ENCODE measurements around the gene CDRT15.

The CDRT15 gene

DNA sequence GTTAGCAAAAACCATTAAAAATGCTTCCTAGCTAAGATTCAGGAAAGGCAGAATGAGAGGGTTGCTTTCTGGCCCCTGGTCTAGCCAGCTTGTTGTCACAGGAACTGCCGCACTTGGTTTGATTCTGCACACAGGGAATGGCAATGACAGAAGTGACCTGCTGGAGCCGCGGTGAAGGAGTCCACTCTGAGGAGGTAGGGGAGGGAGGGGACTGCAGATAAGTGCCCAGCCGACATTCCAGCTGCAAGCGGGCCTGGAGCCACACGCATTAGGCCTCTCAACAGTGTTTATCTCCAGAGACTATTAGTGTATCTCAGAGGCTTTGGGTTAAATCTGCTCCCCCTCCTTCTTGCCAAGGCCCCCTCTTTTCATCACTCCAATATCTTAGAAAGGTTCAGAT lies 38.6 kb downstream of the CDRT15 start:
- Histone ChIP-seq H3K4me2 (ENCODE audit: low read depth, low read length, poor library complexity, severe bottlenecking) (no peak overlapping the region), H3F3A (ENCODE audit: insufficient read depth) (no peaks in the 10 kb centered on the region), H3K27me3 (ENCODE audit: low read length) (no peaks in the 10 kb centered on the region), H3K79me2 (ENCODE audit: insufficient read depth, low read length) (no peaks in the 10 kb centered on the region), H3K9me3 (ENCODE audit: insufficient read depth, low read length) (no peaks in the 10 kb centered on the region), H4K20me1 (ENCODE audit: low read depth, low read length) (no peaks in the 10 kb centered on the region), H3K27ac (ENCODE audit: low read depth, low read length) (no peak overlapping the region), H2AFZ (ENCODE audit: low read depth, low read length, severe bottlenecking) (no peak overlapping the region), H3K9me2 (replicated peaks; ENCODE audit: insufficient read depth, low read length) (no peaks in the 10 kb centered on the region), H3K9ac (ENCODE audit: low read length) (no peak overlapping the region), H3K4me3 (ENCODE audit: insufficient read depth, low read length, poor library complexity, severe bottlenecking) (no peak overlapping the region), H3K36me3 (ENCODE audit: low read length) (no peaks in the 10 kb centered on the region; the same call in 1 of the 2 replicates)
- TF ChIP-seq EZH2phosphoT487 (conservative IDR thresholded peaks at IDR 0.05; ENCODE audit: low read length) (no peak), CTCF (IDR thresholded peaks at IDR 0.05; ENCODE audit: insufficient read depth, low read length, poor library complexity, severe bottlenecking) (no peak)

DNA sequence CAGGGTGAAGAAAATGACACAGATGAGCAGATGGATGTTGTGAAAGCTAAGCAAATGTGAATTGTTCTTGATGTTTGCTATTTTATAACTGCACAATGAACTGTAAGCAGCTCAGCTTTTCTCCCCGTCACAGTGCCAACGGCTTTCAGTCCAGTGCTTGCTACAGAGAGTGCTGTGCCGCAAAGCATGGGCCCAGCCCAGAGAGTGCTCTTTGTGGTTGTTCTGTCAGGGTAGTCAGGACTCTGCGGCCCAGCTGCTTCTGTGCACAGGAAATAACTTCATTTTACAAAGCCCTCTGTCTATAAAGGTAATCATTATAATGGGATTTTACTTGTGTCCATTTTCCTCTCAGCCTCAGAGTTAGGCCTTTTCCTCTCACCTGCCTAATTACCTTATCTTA lies 39.1 kb downstream of the CDRT15 start:
- H3K27me3 ChIP-seq (ENCODE audit: low read length), result no peaks in the 10 kb centered on the region
- H4K20me1 ChIP-seq (ENCODE audit: low read depth, low read length), result no peaks in the 10 kb centered on the region
- no peaks in the 10 kb centered on the region for H3K79me2 ChIP-seq (ENCODE audit: insufficient read depth, low read length)
- H3K4me3 ChIP-seq (ENCODE audit: insufficient read depth, low read length, poor library complexity, severe bottlenecking), result no peak overlapping the region
- H3K4me2 ChIP-seq (ENCODE audit: low read depth, low read length, poor library complexity, severe bottlenecking), result no peak overlapping the region
- H3K9ac ChIP-seq (ENCODE audit: low read length), result no peak overlapping the region
- H3K9me3 ChIP-seq (ENCODE audit: insufficient read depth, low read length), result no peaks in the 10 kb centered on the region
- H2AFZ ChIP-seq (ENCODE audit: low read depth, low read length, severe bottlenecking), result no peak overlapping the region
- no peaks in the 10 kb centered on the region; the same call in 1 of the 2 replicates for H3K36me3 ChIP-seq (ENCODE audit: low read length)
- H3F3A ChIP-seq (ENCODE audit: insufficient read depth), result no peaks in the 10 kb centered on the region
- TF ChIP-seq CTCF (IDR thresholded peaks at IDR 0.05; ENCODE audit: insufficient read depth, low read length, poor library complexity, severe bottlenecking) (no peak), EZH2phosphoT487 (conservative IDR thresholded peaks at IDR 0.05; ENCODE audit: low read length) (no peak)
- H3K27ac ChIP-seq (ENCODE audit: low read depth, low read length), result no peak overlapping the region
- H3K9me2 ChIP-seq (replicated peaks; ENCODE audit: insufficient read depth, low read length), result no peaks in the 10 kb centered on the region

DNA sequence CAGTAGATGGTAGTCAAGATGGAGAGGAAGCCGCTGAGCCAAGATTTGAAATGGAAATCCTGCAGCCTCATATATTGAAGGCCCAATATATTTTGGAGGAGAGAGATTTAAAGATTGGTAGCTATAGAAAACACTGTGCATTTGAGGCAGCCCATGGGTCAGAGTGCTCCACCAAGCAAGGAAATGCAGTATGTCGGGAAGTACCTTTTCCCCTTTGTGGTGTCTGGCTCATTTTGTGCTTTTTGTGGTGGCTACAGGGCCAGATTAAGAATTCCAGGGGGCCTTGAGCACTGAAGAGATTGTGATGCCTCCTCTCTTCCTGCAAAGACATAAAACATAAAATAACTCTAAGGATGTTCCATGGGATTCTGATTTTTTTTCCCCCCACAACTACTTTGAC lies 39.6 kb downstream of the CDRT15 start:
- no peaks in the 10 kb centered on the region for H3K9me2 ChIP-seq (replicated peaks; ENCODE audit: insufficient read depth, low read length)
- no peak overlapping the region for H3K4me2 ChIP-seq (ENCODE audit: low read depth, low read length, poor library complexity, severe bottlenecking)
- H3K36me3 ChIP-seq (ENCODE audit: low read length), result no peaks in the 10 kb centered on the region; the same call in 1 of the 2 replicates
- H3K27me3 ChIP-seq (ENCODE audit: low read length), result no peaks in the 10 kb centered on the region
- H3K9ac ChIP-seq (ENCODE audit: low read length), result no peak overlapping the region
- no peaks in the 10 kb centered on the region for H3K9me3 ChIP-seq (ENCODE audit: insufficient read depth, low read length)
- H3K79me2 ChIP-seq (ENCODE audit: insufficient read depth, low read length), result no peaks in the 10 kb centered on the region
- H3K27ac ChIP-seq (ENCODE audit: low read depth, low read length), result no peak overlapping the region
- no peak overlapping the region for H2AFZ ChIP-seq (ENCODE audit: low read depth, low read length, severe bottlenecking)
- H3K4me3 ChIP-seq (ENCODE audit: insufficient read depth, low read length, poor library complexity, severe bottlenecking), result no peak overlapping the region
- H3F3A ChIP-seq (ENCODE audit: insufficient read depth), result no peaks in the 10 kb centered on the region
- no peaks in the 10 kb centered on the region for H4K20me1 ChIP-seq (ENCODE audit: low read depth, low read length)
- TF ChIP-seq EZH2phosphoT487 (conservative IDR thresholded peaks at IDR 0.05; ENCODE audit: low read length) (no peak), CTCF (IDR thresholded peaks at IDR 0.05; ENCODE audit: insufficient read depth, low read length, poor library complexity, severe bottlenecking) (no peak)

All from SU-DHL-6 (cell line).